WERI-Rb-1 (cell line): ENCODE data around the gene CDC42BPA.

Experiments used
- DNase-seq: peaks from one replicate; pipeline ENCODE4 v3.0.0-alpha.2; 2020
- H3K27ac ChIP-seq: fragments of 250-450 bp; sonication (Bioruptor Pico); 2 replicates; pipeline ENCODE4 v1.5.1; 2020; ENCODE audit warnings: mild to moderate bottlenecking, moderate library complexity
- H3K27me3 ChIP-seq: fragments of 250-450 bp; sonication (Bioruptor Pico); 2 replicates; pipeline ENCODE4 v1.5.1; 2021; ENCODE audit warnings: mild to moderate bottlenecking, low read depth, moderate library complexity; ENCODE audit not compliant: insufficient read depth, severe bottlenecking
- H3K36me3 ChIP-seq: fragments of 250-450 bp; sonication (Bioruptor Pico); 2 replicates; pipeline ENCODE4 v1.5.1; 2020; ENCODE audit warnings: mild to moderate bottlenecking, moderate library complexity
- H3K4me3 ChIP-seq: 2 replicates; pipeline ENCODE4 v1.5.1; 2011; ENCODE audit warnings: low read depth, mild to moderate bottlenecking, control low read depth, low read length
- H3K9me3 ChIP-seq: fragments of 250-450 bp; sonication (Bioruptor Pico); 2 replicates; pipeline ENCODE4 v1.5.1; 2021; ENCODE audit warnings: mild to moderate bottlenecking, moderate library complexity; ENCODE audit not compliant: severe bottlenecking
- CTCF ChIP-seq: IDR thresholded peaks from 2 replicates; pipeline ENCODE4 v1.5.1; 2011; ENCODE audit warnings: low read depth, mild to moderate bottlenecking, control low read depth, inconsistent platforms, low read length

The CDC42BPA gene

GRCh38 chr1:227175611-227176010, 142.7 kb downstream of the CDC42BPA start:
- TF ChIP-seq CTCF, result no peak
- no peaks in the 10 kb centered on the region for H3K9me3 ChIP-seq
- H3K27me3 ChIP-seq, result no peaks in the 10 kb centered on the region
- no peaks in the 10 kb centered on the region for H3K36me3 ChIP-seq
- H3K4me3 ChIP-seq, result no peak overlapping the region
- no peak for DNase-seq
- H3K27ac ChIP-seq, result no peak overlapping the region

- Histone ChIP-seq H3K36me3 (no peaks in the 10 kb centered on the region), H3K9me3 (no peaks in the 10 kb centered on the region), H3K27me3 (no peaks in the 10 kb centered on the region), H3K4me3 (no peak overlapping the region), H3K27ac (no peak overlapping the region)
- no peak for TF ChIP-seq CTCF
- DNase-seq, result no peak
Observed at GRCh38 chr1:227174164-227174563, 144.1 kb downstream of the CDC42BPA start.

GRCh38 chr1:227170361-227171166, 147.7 kb downstream of the CDC42BPA start:
- no peak for TF ChIP-seq CTCF
- no peaks in the 10 kb centered on the region for H3K27me3 ChIP-seq
- DNase-seq, result no peak
- no peaks in the 10 kb centered on the region for H3K36me3 ChIP-seq
- no peak overlapping the region for H3K27ac ChIP-seq
- H3K4me3 ChIP-seq, result no peak overlapping the region
- H3K9me3 ChIP-seq, result no peaks in the 10 kb centered on the region

- no peak for DNase-seq
- Histone ChIP-seq H3K4me3 (no peak overlapping the region), H3K36me3 (no peaks in the 10 kb centered on the region), H3K27me3 (no peaks in the 10 kb centered on the region), H3K9me3 (no peaks in the 10 kb centered on the region), H3K27ac (no peak overlapping the region)
- no peak for TF ChIP-seq CTCF
Observed at GRCh38 chr1:227169343-227169742, 148.9 kb downstream of the CDC42BPA start.

GRCh38 chr1:227167276-227168101, 150.8 kb downstream of the CDC42BPA start:
- Histone ChIP-seq H3K27ac (no peak overlapping the region), H3K4me3 (no peak overlapping the region), H3K36me3 (no peaks in the 10 kb centered on the region), H3K27me3 (no peaks in the 10 kb centered on the region), H3K9me3 (no peaks in the 10 kb centered on the region)
- no peak for DNase-seq
- no peak for TF ChIP-seq CTCF
